ENCODE measurements around the gene SLC7A7.

The SLC7A7 gene

GRCh38 chr14:22848351-22849164 is 33.3 kb upstream of the SLC7A7 start:
- no peak for DNase-seq (ENCODE audit: insufficient read length, low spot score)
- FAIRE-seq, result no peak
- no peak for TF ChIP-seq POLR2A (IDR thresholded peaks at IDR 0.05; ENCODE audit: low read depth, low read length)

GRCh38 chr14:22847661-22848341 is 32.6 kb upstream of the SLC7A7 start:
- DNase-seq (ENCODE audit: insufficient read length, low spot score), result no peak
- no peak for FAIRE-seq
- no peak for TF ChIP-seq POLR2A (IDR thresholded peaks at IDR 0.05; ENCODE audit: low read depth, low read length)

DNA sequence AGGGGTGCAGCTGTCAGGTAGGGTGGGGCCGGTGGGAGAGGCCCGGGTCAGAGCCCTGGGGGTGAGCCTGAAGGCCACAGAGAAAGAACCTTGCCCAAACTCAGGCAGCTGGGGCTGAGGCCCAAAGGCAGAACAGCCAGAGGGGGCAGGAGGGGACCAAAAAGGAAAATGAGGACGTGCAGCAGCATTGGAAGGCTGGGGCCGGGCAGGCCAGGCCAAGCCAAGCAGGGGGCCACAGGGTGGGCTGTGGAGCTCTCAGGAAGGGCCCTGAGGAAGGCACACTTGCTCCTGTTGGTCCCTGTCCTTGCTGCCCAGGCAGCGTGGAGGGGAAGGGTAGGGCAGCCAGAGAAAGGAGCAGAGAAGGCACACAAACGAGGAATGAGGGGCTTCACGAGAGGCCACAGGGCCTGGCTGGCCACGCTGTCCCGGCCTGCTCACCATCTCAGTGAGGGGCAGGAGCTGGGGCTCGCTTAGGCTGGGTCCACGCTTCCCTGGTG is 31.6 kb upstream of the SLC7A7 start:
- DNase-seq (ENCODE audit: insufficient read length, low spot score), result no peak
- no peak for TF ChIP-seq POLR2A (IDR thresholded peaks at IDR 0.05; ENCODE audit: low read depth, low read length)
- no peak for FAIRE-seq

DNA sequence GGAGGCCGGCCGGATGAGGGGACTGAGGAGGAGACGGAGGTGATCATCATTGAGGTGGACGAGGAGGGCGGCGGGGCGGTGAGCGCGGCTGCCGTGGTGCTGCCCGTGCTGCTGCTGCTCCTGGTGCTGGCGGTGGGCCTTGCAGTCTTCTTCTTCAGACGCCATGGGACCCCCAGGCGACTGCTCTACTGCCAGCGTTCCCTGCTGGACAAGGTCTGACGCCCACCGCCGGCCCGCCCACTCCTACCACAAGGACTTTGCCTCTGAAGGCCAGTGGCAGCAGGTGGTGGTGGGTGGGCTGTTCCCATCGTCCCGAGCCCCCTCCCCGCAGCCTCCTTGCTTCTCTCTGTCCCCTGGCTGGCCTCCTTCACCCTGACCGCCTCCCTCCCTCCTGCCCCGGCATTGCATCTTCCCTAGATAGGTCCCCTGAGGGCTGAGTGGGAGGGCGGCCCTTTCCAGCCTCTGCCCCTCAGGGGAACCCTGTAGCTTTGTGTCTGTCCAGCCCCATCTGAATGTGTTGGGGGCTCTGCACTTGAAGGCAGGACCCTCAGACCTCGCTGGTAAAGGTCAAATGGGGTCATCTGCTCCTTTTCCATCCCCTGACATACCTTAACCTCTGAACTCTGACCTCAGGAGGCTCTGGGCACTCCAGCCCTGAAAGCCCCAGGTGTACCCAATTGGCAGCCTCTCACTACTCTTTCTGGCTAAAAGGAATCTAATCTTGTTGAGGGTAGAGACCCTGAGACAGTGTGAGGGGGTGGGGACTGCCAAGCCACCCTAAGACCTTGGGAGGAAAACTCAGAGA is 30.8 kb upstream of the SLC7A7 start:
- TF ChIP-seq POLR2A (IDR thresholded peaks at IDR 0.05; ENCODE audit: low read depth, low read length), result no peak
- FAIRE-seq (no peak), DNase-seq (ENCODE audit: insufficient read length, low spot score) (no peak)

GRCh38 chr14:22845103-22845394 is 29.8 kb upstream of the SLC7A7 start:
- FAIRE-seq (no peak), DNase-seq (ENCODE audit: insufficient read length, low spot score) (no peak)
- no peak for TF ChIP-seq POLR2A (IDR thresholded peaks at IDR 0.05; ENCODE audit: low read depth, low read length)

- TF ChIP-seq POLR2A (IDR thresholded peaks at IDR 0.05; ENCODE audit: low read depth, low read length), result no peak
- FAIRE-seq, result no peak
- no peak for DNase-seq (ENCODE audit: insufficient read length, low spot score)
Measured at GRCh38 chr14:22844221-22845102, 29.2 kb upstream of the SLC7A7 start.

GRCh38 chr14:22843123-22843925 is 28.1 kb upstream of the SLC7A7 start:
- FAIRE-seq (no peak), DNase-seq (ENCODE audit: insufficient read length, low spot score) (no peak)
- no peak for TF ChIP-seq POLR2A (IDR thresholded peaks at IDR 0.05; ENCODE audit: low read depth, low read length)

GRCh38 chr14:22842211-22843122 is 27.2 kb upstream of the SLC7A7 start:
- FAIRE-seq (no peak), DNase-seq (ENCODE audit: insufficient read length, low spot score) (no peak)
- no peak for TF ChIP-seq POLR2A (IDR thresholded peaks at IDR 0.05; ENCODE audit: low read depth, low read length)

DNA sequence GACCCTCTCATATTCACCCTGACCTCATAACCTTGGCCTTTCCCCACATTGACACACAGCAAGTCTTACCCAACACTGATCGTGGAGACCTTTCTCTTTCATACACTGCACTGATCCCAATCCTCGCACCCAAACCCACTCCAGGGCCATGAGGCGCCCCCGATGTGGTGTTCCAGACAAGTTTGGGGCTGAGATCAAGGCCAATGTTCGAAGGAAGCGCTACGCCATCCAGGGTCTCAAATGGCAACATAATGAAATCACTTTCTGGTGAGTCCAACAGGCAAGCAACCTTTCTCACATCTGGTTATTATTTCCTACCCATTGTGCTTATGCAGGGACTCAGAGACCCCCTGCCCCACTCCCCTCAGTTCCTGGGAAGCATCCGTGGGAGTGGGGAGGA is 26.5 kb upstream of the SLC7A7 start:
- DNase-seq (ENCODE audit: insufficient read length, low spot score) (no peak), FAIRE-seq (no peak)
- TF ChIP-seq POLR2A (IDR thresholded peaks at IDR 0.05; ENCODE audit: low read depth, low read length), result no peak

- FAIRE-seq, result no peak
- TF ChIP-seq POLR2A (IDR thresholded peaks at IDR 0.05; ENCODE audit: low read depth, low read length), result no peak
Measured at GRCh38 chr14:22841311-22841710, 26.1 kb upstream of the SLC7A7 start.

DNA sequence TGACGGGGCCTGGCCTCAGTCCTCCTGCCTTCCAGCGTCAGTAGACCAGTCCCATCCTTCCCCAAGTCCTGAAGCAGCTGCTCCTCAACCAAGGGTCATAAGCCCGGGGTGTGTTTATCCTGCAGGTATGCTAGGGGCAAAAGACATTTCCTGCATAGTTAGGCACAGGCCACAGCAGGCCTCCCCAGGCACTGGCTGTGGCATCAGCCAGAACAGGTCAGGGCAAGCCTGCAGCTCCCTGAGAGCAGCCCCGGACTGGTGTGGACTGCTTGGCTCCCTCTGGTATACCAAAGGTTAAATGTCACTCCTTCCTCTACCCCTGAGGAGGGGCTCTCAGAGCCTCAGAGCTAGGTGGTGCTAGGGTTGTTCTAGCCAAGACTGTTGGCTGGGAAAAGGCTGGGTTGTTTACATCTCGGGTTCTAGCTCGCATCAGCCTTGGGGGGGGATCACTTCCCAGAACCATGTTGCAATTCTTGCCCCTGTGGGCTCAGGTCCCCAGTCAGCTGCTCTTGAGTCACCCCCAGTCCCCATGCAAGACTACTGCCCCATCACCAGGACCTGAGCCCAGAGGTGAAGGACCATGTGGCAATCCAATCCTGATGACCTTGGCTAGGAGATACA is 24.0 kb upstream of the SLC7A7 start:
- FAIRE-seq (no peak), DNase-seq (ENCODE audit: insufficient read length, low spot score) (no peak)
- TF ChIP-seq POLR2A (IDR thresholded peaks at IDR 0.05; ENCODE audit: low read depth, low read length), result no peak

More at GRCh38 chr14:22841311-22841710, 26.1 kb upstream of the SLC7A7 start:
- DNase-seq (ENCODE audit: insufficient read length, low spot score), result no peak

All from H54 (cell line).